ENCODE data around the gene TTC16.
A peak's percentile ranks its signal among the peaks of the same experiment; 100 is the strongest.

Gene TTC16

DNA sequence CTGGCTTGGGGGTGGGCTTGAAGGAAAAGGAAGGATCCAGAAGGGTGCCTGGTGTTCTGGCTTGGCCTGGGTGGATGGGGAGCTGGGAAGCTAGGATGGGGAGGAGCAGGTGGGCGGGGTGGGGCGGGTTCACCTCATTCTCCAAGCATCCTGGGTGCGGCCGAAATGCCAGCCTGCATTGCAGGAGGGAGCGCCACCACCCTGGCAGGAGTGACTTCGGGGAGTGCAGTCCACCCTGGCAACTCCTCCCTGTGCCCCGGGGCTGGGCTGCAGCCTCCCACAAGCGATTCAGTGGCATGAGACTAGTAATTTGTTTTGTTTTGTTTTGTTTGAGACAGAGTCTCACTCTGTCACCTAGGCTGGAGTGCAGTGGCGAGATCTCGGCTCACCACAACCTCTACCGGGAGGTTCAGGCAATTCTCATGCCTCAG, 5.5 kb downstream of the TTC16 start:
- no peak for DNase-seq (ENCODE audit: low read depth)

- DNase-seq (ENCODE audit: low read depth), result no peak
These were observed 6.3 kb downstream of the TTC16 start for GRCh38 chr9:127722055-127722745.

- DNase-seq (ENCODE audit: low read depth), result no peak
These were observed 7.1 kb downstream of the TTC16 start for GRCh38 chr9:127723013-127723412.

DNA sequence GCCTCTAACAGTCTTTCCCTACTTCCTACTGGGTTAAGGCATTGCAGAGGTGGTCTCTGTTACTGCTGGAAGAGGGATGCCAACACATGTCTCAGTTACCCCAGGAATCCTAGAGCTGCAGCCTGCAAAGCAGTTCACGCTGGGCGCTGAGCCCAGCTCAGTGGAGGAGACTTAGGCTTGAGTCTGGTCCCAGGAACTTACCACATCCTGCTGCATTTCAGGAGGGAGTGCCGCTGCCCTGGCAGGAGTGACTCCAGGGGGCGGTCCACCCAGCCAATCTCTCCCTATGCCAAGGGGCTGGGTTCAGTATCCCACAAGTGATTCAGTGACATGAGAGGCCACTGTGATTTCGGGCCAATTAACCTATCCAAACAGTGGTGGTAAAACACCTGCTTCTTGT, 7.6 kb downstream of the TTC16 start:
- DNase-seq (ENCODE audit: low read depth), result no peak

GRCh38 chr9:127724012-127724411, 8.1 kb downstream of the TTC16 start:
- no peak for DNase-seq (ENCODE audit: low read depth)

GRCh38 chr9:127726871-127727270, 11.0 kb downstream of the TTC16 start:
- no peak for DNase-seq (ENCODE audit: low read depth)

- no peak for DNase-seq (ENCODE audit: low read depth)
These were observed 12.9 kb downstream of the TTC16 start for GRCh38 chr9:127728808-127729207.

- no peak for DNase-seq (ENCODE audit: low read depth)
These were observed 13.8 kb downstream of the TTC16 start for GRCh38 chr9:127729522-127730256.

GRCh38 chr9:127730262-127730661, 14.4 kb downstream of the TTC16 start:
- DNase-seq (ENCODE audit: low read depth), result no peak

DNA sequence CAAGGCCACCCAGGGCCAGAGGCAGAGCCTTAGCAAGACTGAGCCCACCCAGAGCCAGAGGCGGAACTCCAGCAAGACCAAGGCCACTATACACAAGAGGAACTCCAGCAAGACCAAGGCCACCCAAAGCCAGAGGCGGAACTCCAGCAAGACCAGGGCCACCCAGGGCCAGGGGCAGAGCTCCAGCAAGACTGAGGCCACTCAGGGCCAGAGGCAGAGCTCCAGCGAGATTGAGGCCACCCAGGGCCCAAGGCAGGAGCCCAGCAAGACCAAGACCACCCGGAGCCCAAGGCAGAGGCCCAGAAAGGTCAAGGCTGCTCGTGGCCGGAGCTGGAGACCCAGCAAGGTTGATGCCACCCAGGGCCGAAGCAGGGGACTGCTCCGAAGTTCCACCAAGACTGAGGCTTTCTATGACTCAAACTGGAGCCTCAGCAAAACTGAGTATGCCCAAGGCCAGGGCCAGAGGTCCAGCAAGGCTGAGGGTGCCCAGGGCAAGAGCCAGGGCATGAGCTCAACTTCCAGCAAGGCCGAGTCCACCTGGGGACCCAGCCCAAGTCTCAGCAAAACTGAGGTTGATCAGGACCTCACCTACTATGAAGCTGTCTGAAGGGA, 15.0 kb downstream of the TTC16 start:
- no peak for DNase-seq (ENCODE audit: low read depth)

- no peak for DNase-seq (ENCODE audit: low read depth)
These were observed 16.1 kb downstream of the TTC16 start for GRCh38 chr9:127731938-127732337.

- no peak for DNase-seq (ENCODE audit: low read depth)
These were observed 16.6 kb downstream of the TTC16 start for GRCh38 chr9:127732444-127732843.

DNA sequence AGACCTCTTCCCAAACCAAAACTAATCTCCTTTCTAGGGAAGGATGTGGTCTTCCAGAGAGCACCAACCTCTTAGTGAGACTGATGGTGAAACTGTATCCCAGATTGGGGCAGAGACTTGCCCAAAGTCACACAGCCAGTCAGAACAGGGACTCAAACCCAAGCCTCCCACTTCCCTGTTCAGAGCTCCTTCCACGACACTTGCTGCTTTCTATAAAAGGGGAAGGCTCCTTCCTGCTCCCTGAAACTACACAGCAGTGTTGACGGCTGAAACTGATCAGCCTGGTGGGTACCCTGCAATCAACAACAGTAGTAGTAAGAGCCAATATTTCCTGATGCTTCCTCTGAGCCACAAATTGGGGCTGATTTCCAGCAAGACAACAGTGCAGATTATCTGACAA, 17.7 kb downstream of the TTC16 start:
- no peak for DNase-seq (ENCODE audit: low read depth)

DNA sequence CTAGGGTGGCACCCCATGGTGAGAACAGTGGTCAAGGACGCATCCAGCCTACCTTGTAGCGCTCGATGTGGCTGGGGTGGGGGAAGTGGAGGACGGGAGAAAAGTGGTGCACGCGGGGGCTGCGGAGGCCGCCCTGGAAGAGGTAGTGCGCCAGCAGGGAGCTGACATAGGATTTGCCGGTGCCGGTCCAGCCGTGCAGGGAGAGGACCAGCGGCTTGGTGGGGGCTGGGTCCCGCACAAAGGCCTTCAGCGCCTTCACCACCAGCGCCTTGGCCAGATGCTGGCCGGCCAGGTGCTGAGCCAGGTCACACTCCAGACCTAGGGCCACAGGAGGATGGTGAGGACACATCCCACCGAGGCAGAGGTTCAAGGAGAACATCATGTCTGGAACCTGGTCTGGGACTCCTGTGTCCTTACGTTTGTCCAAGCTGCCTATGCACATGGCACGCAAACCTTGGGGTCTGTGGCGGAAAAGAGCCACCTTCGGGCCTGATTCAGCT, 18.4 kb downstream of the TTC16 start:
- no peak for DNase-seq (ENCODE audit: low read depth)

GRCh38 chr9:127734747-127735529, 19.1 kb downstream of the TTC16 start, which contains the start of gene TOR2A:
TOR2A (minus strand) TSS chr9:127735294; CDS start chr9:127735270, 24 bp downstream.
- DNase-seq (ENCODE audit: low read depth), result peak; percentile 99

GRCh38 chr9:127735530-127736185, 19.8 kb downstream of the TTC16 start:
- DNase-seq (ENCODE audit: low read depth), result no peak

DNA sequence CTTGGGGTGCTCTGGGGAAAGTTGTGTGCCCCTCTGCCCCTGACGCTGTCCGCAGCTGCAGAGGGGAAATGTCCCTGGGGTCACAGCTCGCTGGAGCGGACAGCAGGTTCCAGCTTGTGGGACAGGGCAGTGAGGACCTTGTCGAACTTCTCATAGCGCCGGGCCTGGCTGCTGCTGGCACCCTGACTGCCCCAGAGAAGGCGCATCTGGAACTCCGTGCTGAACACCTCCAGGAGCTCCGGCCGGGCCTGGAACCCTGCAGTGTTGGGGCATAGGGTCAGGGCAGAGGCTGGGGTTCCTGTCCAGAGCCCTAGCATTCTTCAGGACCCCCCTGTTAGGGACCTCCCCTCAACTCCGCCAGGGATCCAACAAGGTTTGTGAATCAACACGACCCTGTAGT, 22.8 kb downstream of the TTC16 start:
- no peak for DNase-seq (ENCODE audit: low read depth)

- DNase-seq (ENCODE audit: low read depth), result no peak
These were observed 23.9 kb downstream of the TTC16 start for GRCh38 chr9:127739614-127740330.

- DNase-seq (ENCODE audit: low read depth), result no peak
These were observed 26.1 kb downstream of the TTC16 start for GRCh38 chr9:127741831-127742434.

DNA sequence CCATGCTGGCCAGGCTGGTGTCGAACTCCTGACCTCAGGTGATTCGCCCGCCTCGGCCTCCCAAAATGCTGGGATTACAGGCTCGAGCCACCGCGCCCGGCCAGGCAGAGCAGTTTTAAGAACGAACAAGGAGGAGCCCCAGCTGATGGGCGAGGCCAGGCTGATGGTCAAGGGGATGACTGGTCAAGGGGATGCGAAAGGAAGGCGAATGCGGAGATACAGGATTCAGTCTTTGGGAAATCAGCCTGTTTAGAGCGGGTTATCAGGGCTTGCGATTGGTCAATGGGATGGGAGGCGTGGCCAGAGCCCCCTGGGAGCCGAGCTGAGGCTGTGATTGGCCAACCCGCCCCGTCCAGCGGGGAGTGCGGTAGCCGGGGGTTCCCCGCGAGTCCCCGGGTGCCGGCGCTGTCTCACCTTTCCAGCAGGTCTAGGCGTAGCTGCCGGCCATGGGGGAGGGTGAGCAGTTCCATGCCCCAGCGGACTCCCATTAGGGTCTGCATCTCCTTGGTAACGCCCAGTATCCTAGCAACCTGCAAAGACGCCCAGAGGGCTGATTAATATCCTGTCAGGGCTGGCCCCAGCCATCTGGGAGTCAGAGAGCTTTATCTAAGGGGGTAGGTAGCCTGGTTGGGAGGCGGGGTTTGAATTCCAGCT, 26.7 kb downstream of the TTC16 start:
- no peak for DNase-seq (ENCODE audit: low read depth)

Data from activated T-cell treated with anti-CD3 and anti-CD28 coated beads for 1 hour (primary cell).